Measurements from ENCODE around the gene FBXO42. TPM values are rescaled to one million over a fixed set of nuclear protein-coding genes. Genes with fewer than 3 reads are reported as not detected.
"Not testable (repeated sequence)": the region's sequence is repeated elsewhere in the genome, so short reads cannot be mapped to it uniquely, and the experiment has no call there.

FBXO42 gene
- total RNA-seq, 1 donor from 2014 or later, result 14.1 TPM

GRCh38 chr1:16374266-16374665 lies 22.0 kb upstream of the FBXO42 start:
- intact Hi-C loops (cut with DNase I), result no loop called here
- no peak for DNase-seq (ENCODE audit: low spot score)

GRCh38 chr1:16372535-16373285 lies 20.4 kb upstream of the FBXO42 start:
- intact Hi-C loops (cut with DNase I), result no loop called here
- DNase-seq (ENCODE audit: low spot score), result no peak

- intact Hi-C loops (cut with DNase I), result no loop called here
- no peak for DNase-seq (ENCODE audit: low spot score)
Observed at GRCh38 chr1:16371725-16372124, 19.4 kb upstream of the FBXO42 start.

GRCh38 chr1:16369821-16370220 lies 17.5 kb upstream of the FBXO42 start:
- intact Hi-C loops (cut with DNase I), result loop anchor here (5.0 kb wide), 1 partner anchor 188 kb away; no protein-coding TSS in a partner anchor

GRCh38 chr1:16367968-16368890 lies 15.9 kb upstream of the FBXO42 start:
- DNase-seq (ENCODE audit: low spot score), result no peak
- intact Hi-C loops (cut with DNase I), result loop anchor here (1.0 to 5.0 kb wide), 4 partner anchors 15 to 186 kb away; partner anchors contain the start of genes CPLANE2, FBXO42 and NECAP2

More at GRCh38 chr1:16369821-16370220, 17.5 kb upstream of the FBXO42 start:
- no peak for DNase-seq (ENCODE audit: low spot score)

- peak; percentile 93 for DNase-seq (ENCODE audit: low spot score)
- intact Hi-C loops (cut with DNase I), result loop anchor here (1.0 to 5.0 kb wide), 4 partner anchors 15 to 185 kb away; partner anchors contain the start of genes CPLANE2, FBXO42 and NECAP2
Observed at GRCh38 chr1:16367258-16367967, 15.1 kb upstream of the FBXO42 start.

- intact Hi-C loops (cut with DNase I), result loop anchor here (1.0 to 5.0 kb wide), 4 partner anchors 14 to 184 kb away; partner anchors contain the start of genes CPLANE2, FBXO42 and NECAP2
- peak; percentile 98 for DNase-seq (ENCODE audit: low spot score)
Observed at GRCh38 chr1:16366722-16367257, 14.5 kb upstream of the FBXO42 start, which contains the start of gene SZRD1. TSS of gene SZRD1 (plus strand) at chr1:16367242. CDS start at chr1:16367258, 16 bp downstream.

GRCh38 chr1:16365146-16365498 lies 12.8 kb upstream of the FBXO42 start:
- not testable (repeated sequence) for DNase-seq (ENCODE audit: low spot score)
- intact Hi-C loops (cut with DNase I), result loop anchor here (5.0 kb wide), 1 partner anchor 183 kb away; no protein-coding TSS in a partner anchor

- intact Hi-C loops (cut with DNase I), result no loop called here
Observed at GRCh38 chr1:16356867-16357266, 4.6 kb upstream of the FBXO42 start.

GRCh38 chr1:16354619-16355018 lies 2.3 kb upstream of the FBXO42 start:
- intact Hi-C loops (cut with DNase I), result loop anchor here (5.0 kb wide), 1 partner anchor 107 kb away; no protein-coding TSS in a partner anchor
- DNase-seq (ENCODE audit: low spot score), result no peak

More at GRCh38 chr1:16356867-16357266, 4.6 kb upstream of the FBXO42 start:
- DNase-seq (ENCODE audit: low spot score), result no peak

- intact Hi-C loops (cut with DNase I), result loop anchor here (2.0 to 5.0 kb wide), 2 partner anchors 14 to 106 kb away; partner anchors contain the start of gene SZRD1
Observed at GRCh38 chr1:16352842-16353535, 709 bp upstream of the FBXO42 start.

GRCh38 chr1:16351456-16351993 lies 755 bp downstream of the FBXO42 start:
- DNase-seq (ENCODE audit: low spot score), result no peak
- intact Hi-C loops (cut with DNase I), result loop anchor here (5.0 kb wide), 1 partner anchor 104 kb away; no protein-coding TSS in a partner anchor

More at GRCh38 chr1:16352842-16353535, 709 bp upstream of the FBXO42 start:
- no peak for DNase-seq (ENCODE audit: low spot score)

- no peak for DNase-seq (ENCODE audit: low spot score)
Observed at GRCh38 chr1:16349847-16350406, 2.4 kb downstream of the FBXO42 start.

GRCh38 chr1:16348414-16349182 lies 3.7 kb downstream of the FBXO42 start:
- DNase-seq (ENCODE audit: low spot score), result no peak

More at GRCh38 chr1:16349847-16350406, 2.4 kb downstream of the FBXO42 start:
- intact Hi-C loops (cut with DNase I), result loop anchor here (5.0 kb wide), 1 partner anchor 103 kb away; no protein-coding TSS in a partner anchor

GRCh38 chr1:16343276-16343675 lies 9.0 kb downstream of the FBXO42 start:
- DNase-seq (ENCODE audit: low spot score); intact Hi-C loops (cut with DNase I): not testable (repeated sequence)

More at GRCh38 chr1:16348414-16349182, 3.7 kb downstream of the FBXO42 start:
- intact Hi-C loops (cut with DNase I), result no loop called here

GRCh38 chr1:16342331-16343062 lies 9.8 kb downstream of the FBXO42 start:
- intact Hi-C loops (cut with DNase I), result no loop called here
- no peak for DNase-seq (ENCODE audit: low spot score)

All from cardiac septum (tissue), 1 donor.